Parathyroid adenoma (tissue), 2 donors: ENCODE results near the gene NHSL2.

Experiments used
- H2AFZ ChIP-seq: fragments of 300-600 bp; sonication (generic); one replicate; pipeline ENCODE4 v1.7.0; 2017; ENCODE audit warnings: antibody characterized with exemption, mild to moderate bottlenecking
- H3K27ac ChIP-seq: fragments of 300-600 bp; sonication (generic); one replicate; pipeline ENCODE4 v1.7.0; 2017
- H3K27me3 ChIP-seq: fragments of 300-600 bp; sonication (generic); one replicate; pipeline ENCODE4 v1.7.0; 2017; ENCODE audit warnings: low read length; ENCODE audit not compliant: control insufficient read depth, insufficient read depth
- H3K36me3 ChIP-seq: fragments of 300-600 bp; sonication (generic); one replicate; pipeline ENCODE4 v1.7.0; 2017; ENCODE audit warnings: low read length; ENCODE audit not compliant: control insufficient read depth, insufficient read depth
- H3K4me1 ChIP-seq: fragments of 300-600 bp; sonication (generic); one replicate; pipeline ENCODE4 v1.7.0; 2017; ENCODE audit warnings: control low read depth
- H3K4me2 ChIP-seq: fragments of 300-600 bp; sonication (generic); one replicate; pipeline ENCODE4 v1.7.0; 2017; ENCODE audit warnings: low read length
- H3K4me3 ChIP-seq: fragments of 300-600 bp; sonication (generic); one replicate; pipeline ENCODE4 v1.7.0; 2017; ENCODE audit warnings: low read depth, low read length
- H3K79me2 ChIP-seq: fragments of 300-600 bp; sonication (generic); one replicate; pipeline ENCODE4 v1.7.0; 2017; ENCODE audit warnings: control low read depth
- H3K9ac ChIP-seq: fragments of 300-600 bp; sonication (generic); one replicate; pipeline ENCODE4 v1.7.0; 2017; ENCODE audit warnings: mild to moderate bottlenecking
- H3K9me3 ChIP-seq: fragments of 300-600 bp; sonication (generic); one replicate; pipeline ENCODE4 v1.7.0; 2017; ENCODE audit warnings: low read length; ENCODE audit not compliant: control insufficient read depth
- TF ChIP-seq, protein P1 (sequence below): fragments of 300-600 bp; sonication (generic); IDR thresholded peaks from one replicate; pipeline ENCODE4 v1.7.0; 2017; ENCODE audit warnings: antibody characterized with exemption, mild to moderate bottlenecking
- donor health status: primary hyperparathyroidism.

NHSL2 gene

DNA sequence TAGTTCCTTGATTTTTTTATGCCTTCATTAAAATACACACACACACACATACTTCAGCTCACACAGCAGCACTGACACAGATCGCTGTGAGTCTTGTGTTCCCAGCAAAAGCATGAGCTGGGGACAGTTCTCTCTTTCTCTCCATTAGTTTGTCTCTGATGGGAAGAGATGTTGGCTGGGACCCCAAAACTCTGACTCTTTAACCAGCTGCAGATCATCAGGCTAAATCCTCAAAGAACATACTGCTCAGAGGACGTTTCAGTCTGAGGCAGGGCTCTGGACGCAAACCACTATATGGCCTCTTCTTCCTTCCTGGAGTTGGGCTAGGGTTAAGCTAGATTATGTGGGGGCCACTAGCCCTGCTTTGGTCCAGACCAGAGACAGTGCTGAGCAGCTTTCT is 109.6 kb downstream of the NHSL2 start:
- Histone ChIP-seq H3K36me3 (no peaks in the 10 kb centered on the region), H3K4me2 (no peak overlapping the region), H3K79me2 (no peaks in the 10 kb centered on the region), H3K27me3 (no peaks in the 10 kb centered on the region), H3K4me1 (peaks cover 5% of the 10 kb centered on the region), H3K27ac (no peak overlapping the region), H3K9me3 (no peaks in the 10 kb centered on the region), H3K9ac (no peak overlapping the region), H3K4me3 (no peak overlapping the region), H2AFZ (no peak overlapping the region)
- TF ChIP-seq, protein P1, sequence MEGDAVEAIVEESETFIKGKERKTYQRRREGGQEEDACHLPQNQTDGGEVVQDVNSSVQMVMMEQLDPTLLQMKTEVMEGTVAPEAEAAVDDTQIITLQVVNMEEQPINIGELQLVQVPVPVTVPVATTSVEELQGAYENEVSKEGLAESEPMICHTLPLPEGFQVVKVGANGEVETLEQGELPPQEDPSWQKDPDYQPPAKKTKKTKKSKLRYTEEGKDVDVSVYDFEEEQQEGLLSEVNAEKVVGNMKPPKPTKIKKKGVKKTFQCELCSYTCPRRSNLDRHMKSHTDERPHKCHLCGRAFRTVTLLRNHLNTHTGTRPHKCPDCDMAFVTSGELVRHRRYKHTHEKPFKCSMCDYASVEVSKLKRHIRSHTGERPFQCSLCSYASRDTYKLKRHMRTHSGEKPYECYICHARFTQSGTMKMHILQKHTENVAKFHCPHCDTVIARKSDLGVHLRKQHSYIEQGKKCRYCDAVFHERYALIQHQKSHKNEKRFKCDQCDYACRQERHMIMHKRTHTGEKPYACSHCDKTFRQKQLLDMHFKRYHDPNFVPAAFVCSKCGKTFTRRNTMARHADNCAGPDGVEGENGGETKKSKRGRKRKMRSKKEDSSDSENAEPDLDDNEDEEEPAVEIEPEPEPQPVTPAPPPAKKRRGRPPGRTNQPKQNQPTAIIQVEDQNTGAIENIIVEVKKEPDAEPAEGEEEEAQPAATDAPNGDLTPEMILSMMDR: no peak

DNA sequence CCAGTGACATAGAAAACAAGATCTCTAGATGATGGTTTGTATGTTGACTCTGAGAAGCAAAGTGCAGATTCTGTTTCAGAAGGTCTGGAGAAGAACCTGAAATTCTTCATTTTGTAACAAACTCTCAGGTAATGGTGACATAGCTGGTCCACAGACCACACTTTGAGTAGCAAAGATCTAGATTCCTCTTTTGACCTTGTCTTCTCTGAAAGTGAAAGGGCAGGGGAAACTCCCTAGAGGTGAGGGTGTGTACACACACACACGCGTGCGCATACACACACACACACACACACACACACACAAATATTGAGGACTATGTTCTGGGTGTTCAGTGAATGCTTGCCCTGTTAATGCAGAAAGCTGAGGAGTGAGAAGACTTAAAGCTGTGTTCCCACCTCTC is 110.1 kb downstream of the NHSL2 start:
- H3K27ac ChIP-seq: no peak overlapping the region
- no peaks in the 10 kb centered on the region for H3K36me3 ChIP-seq
- H3K9ac ChIP-seq: no peak overlapping the region
- H3K79me2 ChIP-seq: no peaks in the 10 kb centered on the region
- H3K4me3 ChIP-seq: no peak overlapping the region
- TF ChIP-seq, protein P1: no peak
- H3K9me3 ChIP-seq: no peaks in the 10 kb centered on the region
- H3K27me3 ChIP-seq: no peaks in the 10 kb centered on the region
- no peak overlapping the region for H3K4me2 ChIP-seq
- H3K4me1 ChIP-seq: peaks cover 5% of the 10 kb centered on the region
- no peak overlapping the region for H2AFZ ChIP-seq

DNA sequence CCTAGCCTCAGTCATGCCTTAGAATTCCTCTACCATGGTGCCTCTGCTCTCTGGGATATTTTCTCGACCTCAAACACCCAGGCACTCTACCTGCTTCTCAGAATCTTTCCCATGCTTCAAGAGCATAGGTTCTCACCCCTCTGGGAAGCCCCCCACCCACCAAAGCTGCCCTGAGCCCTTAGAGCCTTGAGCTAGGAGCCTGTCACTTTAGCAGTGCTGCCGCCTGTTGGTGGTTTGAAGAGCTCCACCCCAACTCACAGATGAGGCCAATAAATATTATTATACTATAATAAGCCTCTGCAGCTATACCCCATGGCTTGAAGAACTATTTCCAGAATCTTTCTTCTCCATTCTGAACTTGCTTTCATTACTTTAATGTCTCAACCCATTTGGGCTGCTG is 111.3 kb downstream of the NHSL2 start:
- Histone ChIP-seq H3K36me3 (no peaks in the 10 kb centered on the region), H3K79me2 (no peaks in the 10 kb centered on the region), H3K27ac (no peak overlapping the region), H3K27me3 (no peaks in the 10 kb centered on the region), H3K4me2 (no peak overlapping the region), H3K9ac (no peak overlapping the region), H2AFZ (no peak overlapping the region), H3K4me3 (no peak overlapping the region), H3K4me1 (peaks cover 8% of the 10 kb centered on the region), H3K9me3 (no peaks in the 10 kb centered on the region)
- TF ChIP-seq, protein P1: peak; percentile 39

DNA sequence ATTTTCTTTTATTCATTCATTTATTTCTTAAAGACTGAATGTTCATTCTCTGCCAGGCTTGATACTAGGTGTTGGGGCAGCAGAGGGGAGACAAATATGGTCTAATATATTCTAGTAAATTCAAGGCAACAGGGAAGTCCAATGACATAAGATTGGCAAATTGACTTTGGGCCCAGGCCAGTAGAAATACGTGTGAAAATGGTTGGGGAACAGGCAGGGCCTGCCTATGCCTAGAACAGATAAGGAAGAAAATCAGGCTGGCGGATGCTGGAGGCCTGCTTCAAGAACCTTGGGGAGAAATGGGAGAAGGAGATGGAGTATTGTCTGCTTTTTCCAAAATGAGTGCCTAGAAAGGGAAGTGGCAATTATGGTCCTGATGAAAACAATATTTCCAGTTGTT is 112.4 kb downstream of the NHSL2 start:
- Histone ChIP-seq H3K27me3 (no peaks in the 10 kb centered on the region), H3K4me2 (no peak overlapping the region), H3K4me1 (peaks cover 10% of the 10 kb centered on the region), H3K79me2 (no peaks in the 10 kb centered on the region), H3K9ac (no peak overlapping the region), H3K4me3 (no peak overlapping the region), H3K9me3 (no peaks in the 10 kb centered on the region), H3K36me3 (no peaks in the 10 kb centered on the region), H3K27ac (no peak overlapping the region), H2AFZ (no peak overlapping the region)
- TF ChIP-seq, protein P1: no peak

DNA sequence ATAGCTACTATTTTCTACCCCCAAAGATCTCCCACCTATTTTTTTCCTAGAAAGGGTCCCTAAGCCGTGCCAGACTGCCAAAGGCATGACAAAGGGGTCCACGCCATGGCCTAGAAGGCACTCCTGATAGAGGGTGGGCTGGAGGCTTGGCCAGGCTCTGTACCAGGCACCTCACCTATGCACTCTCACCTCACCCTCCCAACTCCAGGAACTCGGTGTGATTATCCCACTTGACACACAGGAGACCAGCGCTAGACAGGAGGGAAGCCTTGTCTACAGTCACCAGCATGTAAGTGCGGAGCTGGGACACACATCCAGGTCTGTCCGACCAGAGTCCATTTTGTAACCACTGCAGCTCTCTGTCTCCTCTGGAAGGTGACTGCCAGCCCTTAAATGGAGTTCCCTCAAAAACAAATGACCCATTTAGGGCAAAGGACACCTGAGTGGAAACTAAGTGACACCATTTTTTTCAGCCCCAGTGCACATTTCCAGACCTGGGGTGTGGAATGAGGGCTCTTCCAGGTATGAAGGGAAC is 114.7 kb downstream of the NHSL2 start:
- peaks cover 20% of the 10 kb centered on the region for H3K4me1 ChIP-seq
- no peaks in the 10 kb centered on the region for H3K27me3 ChIP-seq
- H3K4me2 ChIP-seq: no peak overlapping the region
- no peak overlapping the region for H3K27ac ChIP-seq
- H3K79me2 ChIP-seq: no peaks in the 10 kb centered on the region
- TF ChIP-seq, protein P1: no peak
- no peak overlapping the region for H2AFZ ChIP-seq
- no peak overlapping the region for H3K4me3 ChIP-seq
- no peaks in the 10 kb centered on the region for H3K9me3 ChIP-seq
- no peak overlapping the region for H3K9ac ChIP-seq
- no peaks in the 10 kb centered on the region for H3K36me3 ChIP-seq
